Naive thymus-derived CD8-positive, alpha-beta T cell (primary cell): Measurements from ENCODE around the gene CYTH1. TPM values are rescaled to one million over a fixed set of nuclear protein-coding genes. Genes with fewer than 3 reads are reported as not detected.

Experiments
- ATAC-seq, 2 donors: fragments of 150-1000 bp; cut with Tn5 transposase in 1 of 2; sonication (Bioruptor Pico), chemical (Tn5 transposase) in 1 of 2; 1 replicate in 1 of 2; 2 replicates in 1 of 2; pipeline ENCODE4 v1.10.0; 2021; ENCODE audit warnings: mild to moderate bottlenecking in 2 of 2, moderate library complexity in 2 of 2
- POLR2A ChIA-PET: fragments of 350-600 bp; sonication (Branson Sonifier 250); formaldehyde crosslinking; loops from one replicate; lab custom pipeline; 2021; ENCODE audit warnings: antibody characterized with exemption; lab: Charles Lee
- DNase-seq, 10 donors: peaks; one replicate each; pipeline versions ENCODE4 v3.0.0 to v3.0.0-alpha.2; 2020 to 2022
- H3K27ac Mint-ChIP-seq, 10 donors: one replicate each; pipeline ENCODE4 v1.8.0; 2020 to 2022; ENCODE audit warnings: mild to moderate bottlenecking in 10 of 10, mixed read lengths in 10 of 10, moderate library complexity in 4 of 10, inconsistent platforms in 1 of 10
- H3K27me3 Mint-ChIP-seq, 5 donors: one replicate each; pipeline ENCODE4 v1.8.0; 2021 to 2022; ENCODE audit warnings: mixed read lengths in 5 of 5
- H3K36me3 Mint-ChIP-seq, 3 donors: one replicate each; pipeline ENCODE4 v1.8.0; 2020 to 2022; ENCODE audit warnings: mixed read lengths in 3 of 3, mild to moderate bottlenecking in 2 of 3, inconsistent platforms in 1 of 3
- H3K4me1 Mint-ChIP-seq, 4 donors: one replicate each; pipeline ENCODE4 v1.8.0; 2021 to 2022; ENCODE audit warnings: mixed read lengths in 4 of 4
- H3K4me3 Mint-ChIP-seq, 10 donors: one replicate each; pipeline ENCODE4 v1.8.0; 2020 to 2022; ENCODE audit warnings: mild to moderate bottlenecking in 10 of 10, mixed read lengths in 10 of 10, moderate library complexity in 6 of 10, inconsistent platforms in 1 of 10
- H3K9me3 Mint-ChIP-seq, 9 donors: one replicate each; pipeline ENCODE4 v1.8.0; 2020 to 2022; ENCODE audit warnings: mixed read lengths in 9 of 9, mild to moderate bottlenecking in 3 of 9, inconsistent platforms in 1 of 9, moderate library complexity in 1 of 9
- polyA plus RNA-seq, 3 donors: library from polyadenylated mRNA; unstranded; fragments of 300-500 nt; fragmentation: Illumina TruSeq; gene quantifications; one replicate each; pipeline ENCODE4 v1.2.3, GENCODE V29; 2021
- total RNA-seq, 8 experiments: library from RNA in 2 of 8; stranded (reverse) in 2 of 8; gene quantifications; one replicate each; pipeline ENCODE4 v1.2.3 and lab custom pipeline; 2021 to 2026

The CYTH1 gene
- total and polyA plus RNA-seq, 5 experiments from 2014 or later: 220 to 423 (median 320) TPM

DNA sequence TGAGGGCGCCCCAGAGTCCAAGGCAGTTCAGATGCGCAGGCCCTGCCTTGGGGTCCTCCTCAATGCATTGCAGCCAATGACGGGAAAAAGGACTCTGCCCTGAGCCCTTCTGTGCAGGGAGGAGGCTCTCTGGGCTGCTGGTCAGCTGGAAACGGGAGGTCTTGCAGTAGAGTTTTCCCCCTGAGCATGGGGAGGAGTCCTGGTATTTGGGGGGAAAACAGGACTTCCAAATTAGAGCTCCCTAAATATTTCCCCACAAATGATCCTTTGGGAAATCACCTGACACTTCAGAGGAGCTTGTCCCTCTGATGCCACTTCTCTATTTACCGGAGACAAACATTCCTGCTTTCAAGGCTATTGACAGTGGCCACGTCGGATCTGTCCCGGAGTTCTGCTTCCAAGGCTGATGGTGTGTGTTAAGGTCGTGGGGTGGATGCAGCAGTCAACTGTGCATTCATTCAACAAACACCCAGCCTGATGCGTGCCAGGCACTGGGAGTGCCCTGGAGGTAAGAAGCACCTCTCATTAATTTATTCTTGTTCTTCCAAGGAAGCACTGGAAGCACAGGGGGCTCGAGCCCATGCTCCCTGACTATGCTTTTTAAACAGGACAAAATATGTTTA, 131.9 kb downstream of the CYTH1 start:
- DNase-seq (no peak), ATAC-seq (no peak)
- Mint-ChIP-seq H3K36me3 (peaks cover 0 to 9% (median 0%) of the 10 kb centered on the region in 3 donors), H3K27ac (no peak overlapping the region), H3K4me1 (peaks cover 5 to 14% (median 11%) of the 10 kb centered on the region in 4 donors), H3K4me3 (no peak overlapping the region), H3K9me3 (peaks cover 0 to 10% (median 2%) of the 10 kb centered on the region in 9 donors), H3K27me3 (peaks cover 0 to 18% (median 0%) of the 10 kb centered on the region in 5 donors)
- POLR2A ChIA-PET: no interaction called here

DNA sequence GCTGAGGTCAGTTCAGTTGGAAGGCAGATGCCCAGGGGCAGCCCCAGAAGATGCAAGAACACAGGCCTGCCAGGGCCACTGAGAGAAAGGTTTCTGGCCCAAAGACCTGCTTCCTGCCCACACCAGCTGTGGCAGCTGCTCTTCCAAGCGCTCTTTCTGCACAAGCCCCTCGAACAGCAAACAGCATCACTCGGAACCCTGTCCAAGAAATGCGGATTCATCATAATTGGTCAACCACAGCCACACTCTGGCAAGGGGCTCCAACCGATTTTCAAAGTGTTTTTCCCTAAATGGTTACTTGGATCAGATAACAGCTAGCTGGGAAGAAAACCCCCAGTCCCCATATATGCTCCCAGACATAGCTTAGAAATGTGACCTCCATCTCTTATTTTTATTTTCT, 133.8 kb downstream of the CYTH1 start:
- POLR2A ChIA-PET: no interaction called here
- no peak for DNase-seq
- H3K4me3 Mint-ChIP-seq: no peak overlapping the region
- ATAC-seq: no peak
- peaks cover 0 to 9% (median 0%) of the 10 kb centered on the region in 3 donors for H3K36me3 Mint-ChIP-seq
- H3K4me1 Mint-ChIP-seq: peaks cover 5 to 14% (median 11%) of the 10 kb centered on the region in 4 donors
- H3K9me3 Mint-ChIP-seq: peaks cover 0 to 10% (median 2%) of the 10 kb centered on the region in 9 donors
- peaks cover 0 to 18% (median 2%) of the 10 kb centered on the region in 5 donors for H3K27me3 Mint-ChIP-seq
- peak overlapping the region in 2 of 10 donors; percentile 16 to 42 for H3K27ac Mint-ChIP-seq

DNA sequence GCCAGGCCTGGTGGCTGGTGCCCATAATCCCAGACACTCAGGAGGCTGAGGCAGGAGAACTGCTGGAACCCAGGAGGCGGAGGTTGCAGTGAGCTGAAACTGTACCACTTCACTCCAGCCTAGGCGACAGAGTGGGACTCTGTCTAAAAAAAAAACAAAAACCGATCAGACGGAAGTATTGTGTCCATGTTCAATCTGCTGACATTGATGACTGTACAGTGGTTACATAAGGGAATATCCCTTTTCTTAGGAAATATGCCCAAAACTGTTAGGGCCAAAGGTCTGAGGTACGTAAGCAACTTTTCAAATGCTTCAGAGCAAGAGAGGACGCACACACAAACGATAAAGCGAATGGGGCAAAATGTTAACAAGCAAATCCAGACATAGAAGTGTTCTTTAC, 135.0 kb downstream of the CYTH1 start:
- Mint-ChIP-seq H3K36me3 (peaks cover 0 to 9% (median 0%) of the 10 kb centered on the region in 3 donors), H3K9me3 (peaks cover 0 to 10% (median 2%) of the 10 kb centered on the region in 9 donors), H3K27ac (peak overlapping the region in 3 of 10 donors; percentile 47 to 91 (median 82)), H3K4me3 (peak overlapping the region in 1 of 10 donors; percentile 8), H3K27me3 (peaks cover 0 to 18% (median 2%) of the 10 kb centered on the region in 5 donors), H3K4me1 (peaks cover 5 to 14% (median 11%) of the 10 kb centered on the region in 4 donors)
- ATAC-seq (no peak), DNase-seq (no peak)
- POLR2A ChIA-PET: no interaction called here

DNA sequence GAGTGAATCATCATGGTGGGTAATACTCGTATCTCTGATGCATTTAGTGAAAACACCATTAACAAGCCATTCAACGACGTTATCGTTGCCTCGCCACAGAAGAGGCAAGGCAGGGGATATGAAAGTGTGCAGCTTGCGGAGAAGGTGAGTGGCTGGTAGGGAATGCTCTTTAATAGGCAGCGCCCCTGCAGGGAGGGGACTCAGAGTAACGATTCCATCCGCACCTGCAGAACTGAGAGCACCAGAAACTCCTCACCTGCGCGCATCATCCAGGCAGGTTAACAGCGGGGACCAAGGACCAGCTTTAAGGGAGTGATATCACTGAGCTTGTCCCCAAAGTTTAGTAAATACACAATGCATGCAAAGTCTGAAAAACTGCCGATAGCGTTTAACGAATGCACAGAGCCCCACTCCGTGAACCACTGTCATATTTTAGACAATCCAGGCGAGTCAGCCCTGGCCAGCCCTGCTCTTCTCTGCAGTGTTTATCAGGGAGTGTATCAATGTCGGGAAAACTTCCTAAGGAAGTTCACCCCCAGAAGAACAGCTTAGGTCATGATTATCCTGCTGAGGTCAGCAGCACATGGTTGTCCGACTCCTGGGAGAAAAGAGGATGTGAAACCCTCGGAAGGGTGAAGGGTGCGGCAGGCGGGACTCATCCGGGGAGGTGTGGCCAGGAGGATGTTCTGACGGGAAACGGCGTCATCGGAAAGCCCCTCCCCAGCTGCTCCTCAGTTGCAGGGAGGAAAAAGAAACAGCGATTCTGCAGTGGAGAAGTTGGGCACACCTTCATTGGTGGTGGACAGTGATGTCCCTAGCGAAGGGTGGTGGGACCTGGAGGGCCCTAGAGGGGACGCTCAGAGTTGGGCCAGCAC, 136.4 kb downstream of the CYTH1 start:
- peaks cover 0 to 18% (median 2%) of the 10 kb centered on the region in 5 donors for H3K27me3 Mint-ChIP-seq

DNA sequence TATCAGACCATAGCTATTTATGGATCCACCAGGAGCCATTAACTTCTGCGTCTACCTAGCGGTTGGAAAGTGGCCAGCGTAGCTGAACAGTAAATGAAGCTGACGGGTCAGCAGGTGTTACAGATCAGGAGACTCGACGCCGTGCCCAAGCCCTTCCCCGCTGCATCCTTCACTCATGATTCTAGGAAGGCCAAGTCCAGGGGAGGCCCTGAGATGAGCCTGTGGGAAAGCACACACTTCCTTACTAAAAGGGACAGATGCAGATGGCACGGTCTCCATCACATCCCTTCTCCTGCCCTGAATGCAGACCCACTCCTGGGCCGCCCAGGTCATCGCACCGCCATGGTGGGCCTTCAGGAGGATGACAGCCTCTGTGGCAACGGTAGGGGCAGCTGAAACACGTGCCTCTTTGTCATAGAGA, 137.1 kb downstream of the CYTH1 start:
- DNase-seq (no peak), ATAC-seq (no peak)
- POLR2A ChIA-PET: no interaction called here
- H3K4me3 Mint-ChIP-seq: no peak overlapping the region
- H3K9me3 Mint-ChIP-seq: peaks cover 0 to 10% (median 2%) of the 10 kb centered on the region in 9 donors
- H3K4me1 Mint-ChIP-seq: peaks cover 5 to 14% (median 11%) of the 10 kb centered on the region in 4 donors
- peaks cover 0 to 9% (median 0%) of the 10 kb centered on the region in 3 donors for H3K36me3 Mint-ChIP-seq
- peak overlapping the region in 2 of 10 donors; percentile 29 to 91 for H3K27ac Mint-ChIP-seq
- peaks cover 0 to 18% (median 2%) of the 10 kb centered on the region in 5 donors for H3K27me3 Mint-ChIP-seq

More for the DNA sequence above, 136.4 kb downstream of the CYTH1 start:
- peaks cover 0 to 10% (median 2%) of the 10 kb centered on the region in 9 donors for H3K9me3 Mint-ChIP-seq
- DNase-seq: peak in 7 of 10 donors; percentile 20 to 44 (median 38)
- peak overlapping the region; percentile 66 to 83 (median 74) for H3K4me3 Mint-ChIP-seq
- peak; percentile 86 to 91 for ATAC-seq
- peaks cover 0 to 9% (median 0%) of the 10 kb centered on the region in 3 donors for H3K36me3 Mint-ChIP-seq
- POLR2A ChIA-PET: no interaction called here
- peak overlapping the region; percentile 30 to 92 (median 86) for H3K27ac Mint-ChIP-seq
- H3K4me1 Mint-ChIP-seq: peaks cover 5 to 14% (median 11%) of the 10 kb centered on the region in 4 donors

DNA sequence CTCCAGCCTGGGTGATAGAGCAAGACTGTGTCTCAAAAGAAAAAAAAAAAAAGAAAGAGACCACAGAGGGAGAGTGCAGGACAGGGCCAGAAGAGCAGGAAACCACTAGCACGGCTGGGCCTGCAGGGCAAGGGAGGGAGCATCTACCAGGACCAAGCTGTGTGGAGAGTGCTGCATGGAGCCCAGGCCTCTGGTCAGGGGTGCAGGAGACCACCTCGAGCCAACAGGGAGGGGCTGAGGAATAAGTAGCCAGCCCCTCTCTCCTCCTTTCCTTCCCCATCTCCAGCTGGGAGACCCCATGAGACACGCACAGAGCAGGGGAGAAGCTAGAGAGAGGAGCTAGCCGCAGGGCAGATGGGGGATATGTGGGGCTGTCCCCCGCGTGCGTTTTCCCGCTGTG, 137.8 kb downstream of the CYTH1 start:
- DNase-seq: no peak
- POLR2A ChIA-PET: interaction anchor here (0.6 kb wide), 1 partner anchor 355 kb away, joined by 3 read pairs; no protein-coding TSS in a partner anchor
- peaks cover 0 to 12% (median 2%) of the 10 kb centered on the region in 5 donors for H3K27me3 Mint-ChIP-seq
- no peak for ATAC-seq
- H3K27ac Mint-ChIP-seq: peak overlapping the region in 1 of 10 donors; percentile 55
- peaks cover 0 to 10% (median 2%) of the 10 kb centered on the region in 9 donors for H3K9me3 Mint-ChIP-seq
- H3K4me3 Mint-ChIP-seq: no peak overlapping the region
- peaks cover 0 to 9% (median 0%) of the 10 kb centered on the region in 3 donors for H3K36me3 Mint-ChIP-seq
- peaks cover 5 to 14% (median 12%) of the 10 kb centered on the region in 4 donors for H3K4me1 Mint-ChIP-seq

DNA sequence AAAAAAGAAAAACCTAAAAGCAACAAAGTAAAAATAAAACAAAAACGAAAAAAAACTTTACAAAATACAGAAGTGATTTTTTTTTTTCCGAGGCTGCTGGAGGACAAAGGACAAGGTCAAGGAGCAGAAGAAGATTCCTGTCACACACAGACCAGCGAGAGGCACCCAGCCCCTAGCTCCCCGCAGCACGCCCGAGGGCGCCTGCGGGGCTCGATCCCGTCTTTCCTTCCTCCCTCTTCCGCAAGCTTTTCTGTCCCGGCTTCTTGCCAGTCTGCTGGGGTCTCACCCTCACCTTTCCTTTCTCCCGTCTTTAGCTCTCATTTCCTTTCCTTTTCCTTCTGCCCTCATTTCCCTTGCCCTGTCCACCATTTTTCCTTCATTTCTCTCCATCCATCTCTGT, 138.7 kb downstream of the CYTH1 start:
- Mint-ChIP-seq H3K27ac (no peak overlapping the region), H3K9me3 (peaks cover 0 to 5% (median 0%) of the 10 kb centered on the region in 9 donors), H3K4me3 (no peak overlapping the region), H3K4me1 (peaks cover 8 to 16% (median 15%) of the 10 kb centered on the region in 4 donors), H3K27me3 (peaks cover 0 to 9% (median 2%) of the 10 kb centered on the region in 5 donors), H3K36me3 (peaks cover 0 to 4% (median 0%) of the 10 kb centered on the region in 3 donors)
- no peak for DNase-seq
- no peak for ATAC-seq
- POLR2A ChIA-PET: interaction anchor here (0.6 kb wide), 1 partner anchor 51 kb away, joined by 7 read pairs; no protein-coding TSS in a partner anchor

DNA sequence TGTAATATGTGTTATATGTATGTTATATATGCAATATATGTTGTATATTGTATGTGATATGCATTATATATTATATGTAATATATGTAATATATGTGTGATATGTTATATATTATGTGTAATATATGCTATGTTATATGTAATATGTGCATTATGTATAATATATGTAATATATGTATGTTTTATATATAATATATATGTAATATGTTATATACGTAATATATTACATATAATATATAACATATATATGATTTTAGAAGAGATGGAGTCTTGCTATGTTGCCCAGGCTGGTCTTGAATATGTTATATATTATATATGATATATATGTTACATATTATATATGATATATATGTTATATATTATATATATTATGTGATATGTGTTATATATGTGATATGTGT, 139.4 kb downstream of the CYTH1 start:
- POLR2A ChIA-PET: interaction anchor here (0.6 kb wide), 1 partner anchor 50 kb away, joined by 7 read pairs; no protein-coding TSS in a partner anchor
- Mint-ChIP-seq H3K27ac (no peak overlapping the region), H3K4me1 (peaks cover 8 to 16% (median 15%) of the 10 kb centered on the region in 4 donors), H3K4me3 (no peak overlapping the region), H3K9me3 (no peaks in the 10 kb centered on the region), H3K27me3 (peaks cover 0 to 9% (median 2%) of the 10 kb centered on the region in 5 donors), H3K36me3 (no peaks in the 10 kb centered on the region)
- ATAC-seq: no peak
- no peak for DNase-seq

DNA sequence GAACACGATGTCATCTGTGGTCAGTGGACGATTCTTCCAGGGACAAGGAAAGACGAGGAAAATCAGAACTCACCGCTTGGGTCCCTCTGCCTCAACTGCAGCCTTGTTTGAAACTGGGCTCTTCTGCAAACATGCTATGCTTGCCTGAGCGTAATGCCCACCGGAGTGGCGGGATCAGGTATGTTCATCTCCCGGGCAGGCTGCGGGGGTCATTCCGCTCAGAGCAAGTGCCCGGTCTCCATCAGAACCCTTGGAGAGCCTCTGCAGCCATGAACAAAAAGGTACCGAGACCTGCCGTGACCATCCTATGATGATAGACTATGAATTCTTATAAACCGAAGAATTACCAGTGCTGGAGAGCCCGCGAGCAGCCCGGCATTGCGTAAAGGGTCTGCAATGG, 140.4 kb downstream of the CYTH1 start:
- H3K27ac Mint-ChIP-seq: peak overlapping the region in 1 of 10 donors; percentile 13

DNA sequence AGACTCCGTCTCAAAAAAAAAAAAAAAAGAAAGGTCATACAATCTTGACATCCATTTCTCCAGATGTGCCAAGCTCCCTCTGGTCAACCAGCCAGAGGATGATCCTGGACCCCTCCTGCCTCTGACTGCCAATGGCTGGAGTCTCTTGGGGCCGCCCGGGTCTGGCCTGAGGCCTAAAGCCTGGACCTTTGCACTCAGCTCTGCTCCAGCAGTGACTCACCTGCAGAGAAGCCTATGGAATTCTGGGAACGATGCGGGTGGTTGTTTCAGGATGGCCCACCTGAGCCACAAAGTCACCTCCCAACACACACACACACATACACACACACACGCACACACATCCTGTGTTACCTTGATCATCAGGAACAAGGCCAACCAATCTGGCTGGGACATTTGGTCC, 140.8 kb downstream of the CYTH1 start:
- Mint-ChIP-seq H3K36me3 (no peaks in the 10 kb centered on the region), H3K27ac (no peak overlapping the region), H3K4me3 (no peak overlapping the region), H3K9me3 (no peaks in the 10 kb centered on the region), H3K4me1 (peaks cover 9 to 15% (median 12%) of the 10 kb centered on the region in 4 donors), H3K27me3 (peaks cover 0 to 8% (median 0%) of the 10 kb centered on the region in 5 donors)
- POLR2A ChIA-PET: no interaction called here
- ATAC-seq (no peak), DNase-seq (no peak)

More for the DNA sequence above, 140.4 kb downstream of the CYTH1 start:
- no peak for ATAC-seq
- Mint-ChIP-seq H3K4me3 (no peak overlapping the region), H3K9me3 (no peaks in the 10 kb centered on the region), H3K27me3 (peaks cover 0 to 9% (median 0%) of the 10 kb centered on the region in 5 donors), H3K36me3 (no peaks in the 10 kb centered on the region), H3K4me1 (peaks cover 9 to 16% (median 13%) of the 10 kb centered on the region in 4 donors)
- POLR2A ChIA-PET: no interaction called here
- DNase-seq: no peak

DNA sequence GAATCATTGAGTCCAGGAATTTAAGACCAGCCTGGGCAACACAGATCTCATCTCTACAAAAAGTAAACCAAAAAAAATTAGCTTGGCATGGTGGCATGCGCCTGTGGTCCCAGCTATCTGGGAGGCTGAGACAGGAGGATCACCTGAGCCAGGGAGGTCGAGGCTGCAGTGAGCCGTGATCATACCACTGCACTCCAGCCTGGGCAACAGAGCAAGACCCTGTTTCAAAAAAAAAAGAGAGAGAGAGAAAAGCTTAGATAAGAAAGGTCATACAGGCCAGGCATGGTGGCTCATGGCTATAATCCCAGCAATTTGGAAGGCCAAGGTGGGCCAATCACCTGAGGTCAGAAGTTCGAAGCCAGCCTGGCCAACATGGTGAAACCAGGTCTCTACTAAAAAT, 141.4 kb downstream of the CYTH1 start:
- Mint-ChIP-seq H3K36me3 (no peaks in the 10 kb centered on the region), H3K4me3 (no peak overlapping the region), H3K27ac (no peak overlapping the region), H3K4me1 (peaks cover 4 to 10% (median 6%) of the 10 kb centered on the region in 4 donors), H3K27me3 (peaks cover 0 to 3% (median 0%) of the 10 kb centered on the region in 5 donors), H3K9me3 (no peaks in the 10 kb centered on the region)
- POLR2A ChIA-PET: no interaction called here
- ATAC-seq: no peak
- DNase-seq: no peak

DNA sequence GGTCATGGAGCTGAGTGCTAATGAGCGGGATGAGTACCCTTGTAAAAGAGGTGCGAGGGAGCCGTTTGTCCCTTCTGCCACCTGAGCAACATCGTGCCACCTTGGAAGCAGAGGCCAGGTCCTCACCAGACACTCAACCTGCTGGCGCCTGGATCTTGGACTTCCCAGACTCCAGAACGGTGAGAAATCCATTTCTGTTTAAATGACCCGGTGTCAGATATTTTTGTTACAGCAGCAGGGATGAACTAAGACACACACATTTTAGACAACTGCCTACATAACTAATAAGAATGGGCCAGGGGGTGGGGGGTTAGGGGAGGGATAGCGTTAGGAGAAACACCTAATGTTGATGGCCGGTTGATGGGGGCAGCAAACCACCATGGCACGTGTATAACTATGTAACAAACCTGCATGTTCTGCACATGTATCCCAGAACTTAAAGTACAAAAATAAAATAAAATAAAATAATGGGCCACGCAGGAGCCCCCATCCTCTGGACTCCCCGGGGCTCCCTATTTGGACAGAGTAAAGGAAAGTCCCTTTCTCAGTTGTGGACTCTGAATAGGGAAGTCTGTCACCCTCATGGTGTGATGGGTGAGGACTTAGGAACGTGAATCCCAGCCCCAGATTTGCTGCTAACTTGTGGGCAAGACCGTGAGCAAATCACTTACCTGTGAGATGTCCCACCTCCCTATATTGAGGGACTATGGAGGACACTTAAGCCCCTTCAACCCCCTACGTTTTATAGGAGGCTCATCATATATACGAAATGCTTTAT, 144.2 kb downstream of the CYTH1 start:
- ATAC-seq: no peak
- H3K36me3 Mint-ChIP-seq: no peaks in the 10 kb centered on the region
- POLR2A ChIA-PET: no interaction called here
- no peaks in the 10 kb centered on the region for H3K9me3 Mint-ChIP-seq
- H3K4me3 Mint-ChIP-seq: no peak overlapping the region
- peaks cover 0 to 6% (median 4%) of the 10 kb centered on the region in 4 donors for H3K4me1 Mint-ChIP-seq
- H3K27ac Mint-ChIP-seq: no peak overlapping the region
- no peak for DNase-seq
- no peaks in the 10 kb centered on the region for H3K27me3 Mint-ChIP-seq
